ENCODE results near the gene BPHL.
A peak's percentile ranks its signal among the peaks of the same experiment; 100 is the strongest.
"Not testable (repeated sequence)": the region's sequence is repeated elsewhere in the genome, so short reads cannot be mapped to it uniquely, and the experiment has no call there.

The BPHL gene

DNA sequence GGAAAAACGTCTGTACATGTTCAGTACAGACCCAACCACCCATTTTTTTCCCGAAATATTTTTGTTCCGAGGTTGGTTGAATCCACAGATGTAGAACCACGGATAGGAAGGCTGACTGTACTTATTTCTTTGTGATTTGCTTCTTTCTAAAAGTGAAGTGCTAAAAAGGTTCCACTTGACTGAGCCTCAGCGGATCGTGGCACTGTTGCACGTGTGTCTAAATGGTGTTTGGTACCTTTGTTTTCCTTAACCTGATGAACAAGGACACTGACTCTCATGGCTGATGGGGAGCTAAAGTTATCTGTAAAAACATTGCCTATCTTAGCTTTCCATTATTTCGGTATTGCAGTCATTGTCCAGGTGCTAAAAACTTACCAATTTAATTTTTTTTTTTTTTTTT is 6.2 kb downstream of the BPHL start:
- no peak for DNase-seq

DNA sequence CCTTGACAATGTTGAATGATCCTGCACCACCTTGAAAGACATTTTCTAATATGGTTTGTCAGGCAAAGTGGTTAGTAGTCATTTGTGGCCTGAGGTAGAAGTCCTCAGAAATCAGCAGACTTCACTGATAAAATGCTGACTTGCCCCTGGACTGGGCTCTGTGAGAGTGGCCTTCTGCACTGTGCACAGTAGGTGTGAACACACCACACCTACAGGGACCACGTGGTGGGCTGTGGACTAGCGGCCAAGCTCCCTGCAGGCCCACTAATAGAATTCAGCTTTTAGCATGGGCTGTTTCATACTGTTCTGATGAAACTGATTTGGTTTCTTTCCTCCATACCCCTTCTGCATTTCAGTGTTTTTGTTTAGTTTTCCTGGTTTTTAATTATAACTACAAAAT is 7.3 kb downstream of the BPHL start:
- DNase-seq = no peak

DNA sequence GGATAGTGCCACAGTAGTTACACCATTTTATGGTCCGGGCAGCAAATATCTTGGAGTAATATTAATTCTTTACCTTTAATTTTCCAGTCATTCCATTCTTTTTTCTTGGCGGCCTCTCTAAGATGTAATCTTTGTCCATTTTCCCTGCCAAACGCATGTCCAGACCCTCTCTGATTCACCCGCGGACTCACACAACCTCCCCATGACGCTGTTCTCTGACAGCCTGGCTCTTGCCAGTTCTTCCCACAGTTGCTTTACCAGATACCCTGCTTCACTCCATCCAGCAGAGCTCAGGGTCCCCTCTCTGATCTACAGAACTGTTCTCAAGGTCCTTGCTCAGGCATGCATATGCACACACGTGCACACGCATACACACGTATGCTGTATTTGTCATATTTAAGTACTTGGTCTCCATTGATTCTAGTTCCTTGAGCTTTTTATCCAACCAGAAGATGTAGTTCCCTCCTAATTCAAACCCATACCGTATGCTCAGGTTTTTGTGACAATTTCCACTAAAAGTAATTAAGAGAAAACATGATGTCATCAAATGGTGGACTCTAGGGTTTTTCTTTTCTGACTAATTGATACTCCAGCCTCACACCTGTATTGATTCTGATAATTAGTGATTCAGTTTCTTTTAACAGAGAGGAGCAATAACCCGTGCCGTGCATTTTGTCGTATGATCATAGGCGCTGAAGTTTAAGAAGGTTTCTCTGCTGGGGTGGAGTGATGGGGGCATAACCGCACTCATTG is 10.0 kb downstream of the BPHL start:
- DNase-seq = no peak

DNA sequence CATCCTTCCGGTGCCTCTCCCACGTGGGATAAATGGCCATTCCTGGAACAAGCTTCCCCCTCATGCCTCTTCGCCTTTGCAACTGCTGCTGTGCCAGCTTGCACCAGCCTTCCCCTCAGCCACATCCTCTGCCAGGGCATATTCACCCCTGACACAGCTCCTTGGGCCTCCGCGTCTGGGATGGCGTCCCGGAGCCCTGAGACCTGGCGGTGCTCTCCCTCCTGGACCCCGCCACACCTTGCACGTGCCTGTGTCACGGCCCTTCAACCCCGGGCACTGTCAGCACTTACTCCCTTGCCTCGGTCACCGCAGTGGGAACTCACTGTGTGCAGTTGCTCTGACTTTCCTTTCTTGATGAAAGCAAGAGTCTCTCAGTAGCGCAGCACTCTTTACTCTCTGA is 13.2 kb downstream of the BPHL start:
- no peak for DNase-seq

GRCh38 chr6:3133515-3133914 is 15.0 kb downstream of the BPHL start:
- no peak for DNase-seq

GRCh38 chr6:3135668-3136291 is 17.3 kb downstream of the BPHL start:
- no peak for DNase-seq

GRCh38 chr6:3136292-3137011 is 17.9 kb downstream of the BPHL start:
- no peak for DNase-seq

- no peak for DNase-seq
Measured at GRCh38 chr6:3137057-3137777, 18.7 kb downstream of the BPHL start.

DNA sequence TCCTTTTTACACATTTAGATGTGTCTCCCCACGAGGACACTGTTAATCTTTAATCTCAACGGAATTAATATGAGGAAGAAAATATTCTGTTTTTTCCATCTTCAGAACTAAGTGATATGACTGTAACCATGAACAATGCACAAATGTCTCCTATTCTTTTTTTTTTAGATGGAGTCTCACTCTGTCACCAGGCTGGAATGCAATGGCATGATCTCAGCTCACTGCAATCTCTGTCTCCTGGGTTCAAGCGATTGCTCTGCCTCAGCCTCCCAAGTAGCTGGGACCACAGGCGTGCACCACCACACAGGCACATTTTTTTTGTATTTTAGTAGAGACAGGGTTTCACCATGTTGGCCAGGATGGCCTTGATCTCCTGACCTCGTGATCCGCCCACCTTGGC is 19.4 kb downstream of the BPHL start:
- DNase-seq = not testable (repeated sequence)

DNA sequence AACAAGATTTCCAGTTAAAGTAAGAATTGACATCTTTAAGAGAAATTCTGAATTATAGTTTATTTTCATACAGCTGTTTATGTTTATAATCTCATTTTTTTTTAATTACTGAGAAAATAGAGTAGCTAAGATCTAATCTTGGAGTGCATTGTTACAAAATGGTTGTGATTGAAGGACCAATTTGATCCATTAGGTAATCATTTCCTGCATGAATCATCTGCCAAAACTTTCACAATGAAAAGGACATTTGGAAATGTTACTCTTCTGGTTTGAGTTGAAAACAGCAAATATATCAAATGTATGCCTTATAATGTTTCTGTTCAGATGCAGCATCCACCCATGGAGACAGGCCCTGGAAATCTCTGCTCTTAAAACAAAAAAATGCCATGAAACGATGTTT is 19.8 kb downstream of the BPHL start:
- DNase-seq = no peak

GRCh38 chr6:3139090-3139903 is 20.8 kb downstream of the BPHL start:
- DNase-seq = peak; percentile 13

- no peak for DNase-seq
Measured at GRCh38 chr6:3140201-3140600, 21.7 kb downstream of the BPHL start.

DNA sequence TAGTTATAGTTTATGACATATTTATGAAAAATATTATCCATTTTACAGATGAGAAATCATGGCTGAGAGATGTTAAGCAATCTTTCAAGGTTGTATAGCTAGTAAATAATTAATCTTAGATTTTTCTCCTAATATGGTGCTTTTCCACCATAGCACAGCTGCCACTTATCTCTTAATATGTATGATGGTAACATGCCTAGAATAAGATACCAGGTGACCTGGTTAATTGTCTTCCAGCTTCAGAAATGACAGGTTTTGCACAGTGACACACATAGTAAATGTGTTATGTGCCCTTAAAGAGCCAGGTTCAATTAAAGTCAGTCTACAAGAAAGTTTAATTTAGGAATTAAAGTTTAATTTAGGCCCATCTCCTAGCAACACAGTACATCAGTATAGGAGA is 24.0 kb downstream of the BPHL start:
- DNase-seq = no peak

- no peak for DNase-seq
Measured at GRCh38 chr6:3143158-3143557, 24.6 kb downstream of the BPHL start.

- DNase-seq = no peak
Measured at GRCh38 chr6:3144571-3144970, 26.1 kb downstream of the BPHL start.

- no peak for DNase-seq
Measured at GRCh38 chr6:3147914-3148757, 29.6 kb downstream of the BPHL start.

DNA sequence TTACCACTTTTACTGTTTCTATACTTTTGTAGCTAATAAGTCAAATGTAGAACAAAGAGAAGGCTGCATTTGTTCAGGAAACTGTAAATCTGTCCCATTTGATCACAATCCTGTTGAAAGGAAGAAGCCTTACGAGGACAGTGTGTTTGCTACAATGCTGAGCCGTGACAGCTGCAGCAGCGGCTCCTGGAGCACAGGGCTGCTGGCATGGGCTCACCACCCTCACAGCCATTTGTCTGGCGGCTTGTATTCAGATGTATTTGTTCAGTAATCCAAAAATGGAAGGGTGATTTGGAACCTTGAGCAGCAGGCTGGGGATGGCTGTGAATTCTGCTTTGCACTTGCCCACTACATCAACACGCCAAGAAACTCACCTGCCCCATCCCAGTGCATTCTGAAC is 33.2 kb downstream of the BPHL start:
- DNase-seq = no peak

- no peak for DNase-seq
Measured at GRCh38 chr6:3152689-3153088, 34.2 kb downstream of the BPHL start.

- DNase-seq = not testable (repeated sequence)
Measured at GRCh38 chr6:3155416-3155815, 36.9 kb downstream of the BPHL start.

GRCh38 chr6:3156184-3157130 is 37.9 kb downstream of the BPHL start:
- not testable (repeated sequence) for DNase-seq
